Lower leg skin (tissue), 3 donors: ENCODE measurements around the gene SORCS2.

Experiments
- CTCF ChIP-seq, 3 donors: fragments of 450-650 bp; IDR thresholded peaks; one replicate each; pipeline ENCODE4 v1.5.1; 2016; ENCODE audit warnings: antibody characterized with exemption in 3 of 3, mild to moderate bottlenecking in 3 of 3, moderate library complexity in 2 of 3
- POLR2A ChIP-seq, 2 donors: fragments of 450-650 bp; IDR thresholded peaks; one replicate each; pipeline ENCODE4 v1.6.1; 2016 to 2017; ENCODE audit warnings: antibody characterized with exemption in 2 of 2, mild to moderate bottlenecking in 1 of 2, moderate library complexity in 1 of 2

GRCh38 chr4:7418131-7418943 lies 226.0 kb downstream of the SORCS2 start:
- TF ChIP-seq CTCF (IDR thresholded peaks at IDR 0.05): no peak
- TF ChIP-seq POLR2A (IDR thresholded peaks at IDR 0.05): no peak
